IMR-90 (cell line): ENCODE data around the gene CEP170B. TPM values are rescaled to one million over a fixed set of nuclear protein-coding genes. Genes with fewer than 3 reads are reported as not detected.

ENCODE experiments used
- ATAC-seq: fragments of 200-7000 bp; cut with Tn5 transposase; 2 replicates; pipeline ENCODE4 v1.9.1; 2020; ENCODE audit warnings: low read depth, mild to moderate bottlenecking, moderate library complexity
- BruUV-seq: library from RNA; stranded (reverse); fragments of 400-500 nt; replicated peaks from 2 replicates; lab custom pipeline; 2021; lab: Mats Ljungman, UMichigan
- CTCF ChIA-PET: fragments of 300-600 bp; formaldehyde crosslinking; extraction: SDS; loops from one replicate; lab custom pipeline; 2021; ENCODE audit warnings: antibody characterized with exemption; lab: Yijun Ruan, JAX
- POLR2A ChIA-PET: fragments of 300-600 bp; sonication (Branson Sonifier 250); formaldehyde crosslinking; loops from one replicate; lab custom pipeline; 2022; ENCODE audit warnings: antibody characterized with exemption; ENCODE audit not compliant: unreplicated experiment; lab: Charles Lee
- DNase-seq: peaks from one replicate; pipeline ENCODE4 v3.0.0; 2013
- H2AFZ ChIP-seq: replicated peaks from 2 replicates; pipeline ENCODE3; 2013; ENCODE audit warnings: low read length, mild to moderate bottlenecking; ENCODE audit not compliant: poor library complexity
- H2AK5ac ChIP-seq: 2 replicates; pipeline ENCODE4 v1.6.1; 2013; ENCODE audit warnings: low read depth, low read length, inconsistent platforms
- H2AK9ac ChIP-seq: replicated peaks from 2 replicates; pipeline ENCODE3; 2013; ENCODE audit warnings: mild to moderate bottlenecking, low read depth, low read length, moderate library complexity; ENCODE audit not compliant: poor library complexity
- H2BK120ac ChIP-seq: 2 replicates; pipeline ENCODE4 v1.6.1; 2013; ENCODE audit warnings: low read depth, low read length, inconsistent platforms
- H2BK15ac ChIP-seq: 3 replicates; pipeline ENCODE4 v1.6.1; 2013; ENCODE audit warnings: low read depth, low read length, inconsistent platforms
- H2BK20ac ChIP-seq: 2 replicates; pipeline ENCODE4 v1.6.1; 2013; ENCODE audit warnings: low read depth, mild to moderate bottlenecking, inconsistent platforms, low read length, moderate library complexity
- H2BK5ac ChIP-seq: 2 replicates; pipeline ENCODE4 v1.6.1; 2013; ENCODE audit warnings: mild to moderate bottlenecking, low read depth, low read length, inconsistent platforms; ENCODE audit not compliant: poor library complexity, severe bottlenecking
- H3K14ac ChIP-seq: replicated peaks from 2 replicates; pipeline ENCODE4 v1.6.1; 2013; ENCODE audit warnings: low read depth, low read length, inconsistent platforms
- H3K18ac ChIP-seq: 2 replicates; pipeline ENCODE4 v1.6.1; 2013; ENCODE audit warnings: low read depth, low read length, control low read depth
- H3K23ac ChIP-seq: 2 replicates; pipeline ENCODE4 v1.6.1; 2013; ENCODE audit warnings: low read depth, low read length, inconsistent platforms
- H3K27ac ChIP-seq: 2 replicates; pipeline ENCODE4 v1.5.1; 2013; ENCODE audit warnings: mild to moderate bottlenecking, control low read depth, low read length; ENCODE audit not compliant: insufficient read depth
- H3K27me3 ChIP-seq: 2 replicates; pipeline ENCODE4 v1.6.1; 2013; ENCODE audit warnings: low read length; ENCODE audit not compliant: control insufficient read depth, insufficient read depth
- H3K36me3 ChIP-seq: 2 replicates; pipeline ENCODE4 v1.6.1; 2013; ENCODE audit warnings: low read length, mixed read lengths; ENCODE audit not compliant: control insufficient read depth, insufficient read depth
- H3K4ac ChIP-seq: 2 replicates; pipeline ENCODE4 v1.6.1; 2013; ENCODE audit warnings: low read depth, low read length, inconsistent platforms
- H3K4me1 ChIP-seq: 2 replicates; pipeline ENCODE4 v1.6.1; 2013; ENCODE audit warnings: low read length, mixed read lengths; ENCODE audit not compliant: control insufficient read depth, insufficient read depth
- H3K4me2 ChIP-seq: 2 replicates; pipeline ENCODE4 v1.6.1; 2013; ENCODE audit warnings: low read depth, mild to moderate bottlenecking, control low read depth, low read length, moderate library complexity
- H3K4me3 ChIP-seq: 2 replicates; pipeline ENCODE4 v1.5.1; 2013; ENCODE audit warnings: low read depth, mild to moderate bottlenecking, control low read depth, low read length, moderate library complexity; ENCODE audit not compliant: insufficient read depth
- H3K56ac ChIP-seq: 2 replicates; pipeline ENCODE4 v1.6.1; 2013; ENCODE audit warnings: low read length, inconsistent platforms; ENCODE audit not compliant: insufficient read depth; ENCODE audit errors: extremely low read depth
- H3K79me1 ChIP-seq, 2 experiments: 2 replicates each; pipeline ENCODE4 v1.6.1; 2013; ENCODE audit warnings: low read length in 2 of 2, inconsistent platforms in 1 of 2, low read depth in 1 of 2
- H3K9ac ChIP-seq: 2 replicates; pipeline ENCODE4 v1.6.1; 2013; ENCODE audit warnings: low read depth, low read length, control low read depth
- H3K9me1 ChIP-seq: 2 replicates; pipeline ENCODE4 v1.6.1; 2013; ENCODE audit warnings: low read length, inconsistent platforms; ENCODE audit not compliant: insufficient read depth
- H3K9me3 ChIP-seq: 2 replicates; pipeline ENCODE4 v1.6.1; 2013; ENCODE audit warnings: low read length; ENCODE audit not compliant: control insufficient read depth, insufficient read depth
- H4K20me1 ChIP-seq: 2 replicates; pipeline ENCODE4 v1.6.1; 2013; ENCODE audit warnings: low read length, inconsistent platforms; ENCODE audit not compliant: insufficient read depth
- H4K5ac ChIP-seq: 2 replicates; pipeline ENCODE4 v1.6.1; 2013; ENCODE audit warnings: mild to moderate bottlenecking, low read depth, low read length, control low read depth
- H4K8ac ChIP-seq, 2 experiments: 2 replicates each; pipeline ENCODE4 v1.6.1; 2013; ENCODE audit warnings: low read depth in 2 of 2, low read length in 2 of 2, control low read depth in 1 of 2, inconsistent platforms in 1 of 2
- H4K91ac ChIP-seq: 2 replicates; pipeline ENCODE4 v1.6.1; 2013; ENCODE audit warnings: low read depth, low read length, inconsistent platforms; ENCODE audit not compliant: insufficient read depth
- BHLHE40 ChIP-seq: fragments of 150-350 bp; IDR thresholded peaks from 2 replicates; pipeline ENCODE4 v1.6.1; 2016; ENCODE audit warnings: mild to moderate bottlenecking, low read depth, low read length
- FOS ChIP-seq: fragments of 150-350 bp; IDR thresholded peaks from 2 replicates; pipeline ENCODE4 v1.6.1; 2016; ENCODE audit warnings: low read depth, low read length
- MAFK ChIP-seq: IDR thresholded peaks from 2 replicates; pipeline ENCODE4 v1.6.1; 2012; ENCODE audit warnings: low read depth, low read length, improper control_type of control experiment
- RAD21 ChIP-seq: IDR thresholded peaks from 2 replicates; pipeline ENCODE4 v1.6.1; 2012; ENCODE audit warnings: low read length, improper control_type of control experiment
- WGBS, 2 experiments: methylation state at CpG; one replicate each; pipeline versions ENCODE4 v1.1.5 to v1.1.7; 2013; ENCODE audit warnings: missing lambda C conversion rate in 2 of 2; ENCODE audit not compliant: insufficient read length in 1 of 2; ENCODE audit errors: extremely low coverage in 2 of 2; 5-methylcytosine and 5-hydroxymethylcytosine counted together
- dilution Hi-C: fragments of 300-500 bp; cut with HindIII; formaldehyde crosslinking; loops from one replicate; pipeline ENCODE4 v1.14.3; 2018; ENCODE audit warnings: low sequenced_read_pairs; ENCODE audit not compliant: unreplicated experiment
- in situ Hi-C: fragments of 300-500 bp; cut with MboI; formaldehyde crosslinking; loops from 3 replicates; pipeline ENCODE4 v1.14.3; 2019; ENCODE audit warnings: low sequenced_read_pairs, inconsistent platforms, mixed read lengths
- intact Hi-C: fragments of 100-400 bp; cut with micrococcal nuclease; formaldehyde crosslinking; loops from 2 replicates; pipeline ENCODE4 v1.10.0; 2022
- polyA plus RNA-seq, 3 experiments: library from polyadenylated mRNA; depleted of rRNA; stranded (reverse); fragments of >200 nt; gene quantifications; 2 replicates each; pipeline ENCODE4 v1.2.3, GENCODE V29; 2012; ENCODE audit warnings: low replicate concordance in 1 of 3
- total RNA-seq: library from RNA; depleted of rRNA; stranded (reverse); fragments of >200 nt; gene quantifications from 2 replicates; pipeline ENCODE4 v1.2.3, GENCODE V29; 2012
- TF ChIP-seq, protein P1 (sequence below): conservative IDR thresholded peaks from 2 replicates; pipeline ENCODE4 v1.5.1; 2012; ENCODE audit warnings: mild to moderate bottlenecking, low read depth, low read length, improper control_type of control experiment

The CEP170B gene
- total and polyA plus RNA-seq, 2 of the 4 experiments (the other 2 are of a cell fraction), result 3.6 to 13.1 TPM

DNA sequence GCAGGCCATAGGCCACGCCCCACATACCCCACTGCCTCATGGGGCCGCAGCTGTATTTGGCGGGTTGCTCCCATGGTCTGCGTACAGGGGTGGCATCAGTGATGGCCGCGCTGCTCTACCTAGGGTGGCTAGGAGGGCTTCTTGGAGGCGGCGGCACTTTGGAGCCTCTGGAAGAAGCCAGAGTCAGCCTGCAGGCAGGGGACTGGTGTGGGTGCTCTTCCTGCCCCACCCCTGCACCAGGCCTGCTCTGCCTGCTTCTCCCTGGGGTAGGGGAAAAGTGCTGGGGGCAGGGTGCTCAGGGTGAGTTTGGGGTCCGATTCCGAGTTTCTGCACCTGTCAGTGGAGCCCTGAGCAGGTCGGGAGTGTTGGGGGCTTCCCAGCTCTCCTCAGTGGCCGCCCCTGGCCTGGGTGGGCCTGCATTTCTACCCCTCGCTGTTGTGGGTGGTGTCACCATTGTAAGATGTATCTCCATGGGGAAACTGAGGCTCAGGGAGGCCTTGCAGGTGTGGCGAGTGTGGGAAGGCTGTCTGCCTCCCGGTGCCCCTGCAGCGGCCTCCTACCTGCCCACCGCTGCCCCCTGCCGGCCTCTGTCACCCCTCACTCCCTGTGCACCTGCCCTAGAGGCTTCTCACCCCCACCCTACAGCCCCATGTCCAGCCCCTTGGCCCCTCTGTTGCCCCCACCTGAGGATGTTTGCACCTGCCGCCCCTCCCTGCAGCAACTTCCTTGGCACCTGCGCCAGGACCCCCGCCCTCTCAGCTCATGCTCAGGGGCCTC, 5.5 kb downstream of the CEP170B start:
- TF ChIP-seq RAD21 (peak; percentile 34), MAFK (no peak), BHLHE40 (no peak), FOS (no peak)
- TF ChIP-seq, protein P1, sequence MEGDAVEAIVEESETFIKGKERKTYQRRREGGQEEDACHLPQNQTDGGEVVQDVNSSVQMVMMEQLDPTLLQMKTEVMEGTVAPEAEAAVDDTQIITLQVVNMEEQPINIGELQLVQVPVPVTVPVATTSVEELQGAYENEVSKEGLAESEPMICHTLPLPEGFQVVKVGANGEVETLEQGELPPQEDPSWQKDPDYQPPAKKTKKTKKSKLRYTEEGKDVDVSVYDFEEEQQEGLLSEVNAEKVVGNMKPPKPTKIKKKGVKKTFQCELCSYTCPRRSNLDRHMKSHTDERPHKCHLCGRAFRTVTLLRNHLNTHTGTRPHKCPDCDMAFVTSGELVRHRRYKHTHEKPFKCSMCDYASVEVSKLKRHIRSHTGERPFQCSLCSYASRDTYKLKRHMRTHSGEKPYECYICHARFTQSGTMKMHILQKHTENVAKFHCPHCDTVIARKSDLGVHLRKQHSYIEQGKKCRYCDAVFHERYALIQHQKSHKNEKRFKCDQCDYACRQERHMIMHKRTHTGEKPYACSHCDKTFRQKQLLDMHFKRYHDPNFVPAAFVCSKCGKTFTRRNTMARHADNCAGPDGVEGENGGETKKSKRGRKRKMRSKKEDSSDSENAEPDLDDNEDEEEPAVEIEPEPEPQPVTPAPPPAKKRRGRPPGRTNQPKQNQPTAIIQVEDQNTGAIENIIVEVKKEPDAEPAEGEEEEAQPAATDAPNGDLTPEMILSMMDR, result peak; percentile 40
- Histone ChIP-seq H2BK5ac (no peak overlapping the region), H2AK9ac (no peak overlapping the region), H3K56ac (no peak overlapping the region), H3K4me3 (no peak overlapping the region), H3K9ac (no peak overlapping the region), H3K36me3 (peaks cover 5% of the 10 kb centered on the region; the same call in 1 of the 2 replicates), H2BK120ac (no peak overlapping the region), H3K27ac (no peak overlapping the region), H3K14ac (no peak overlapping the region), H3K79me1 (peaks cover 25 to 85% of the 10 kb centered on the region in 2 experiments), H2AFZ (no peak overlapping the region), H3K9me1 (peaks cover 24% of the 10 kb centered on the region), H4K5ac (no peak overlapping the region), H3K4ac (no peak overlapping the region), H3K23ac (no peak overlapping the region), H4K20me1 (peaks cover 86% of the 10 kb centered on the region), H3K27me3 (no peaks in the 10 kb centered on the region), H3K4me2 (no peak overlapping the region), H4K91ac (no peak overlapping the region), H2AK5ac (no peak overlapping the region), H3K18ac (no peak overlapping the region), H2BK20ac (no peak overlapping the region), H2BK15ac (no peak overlapping the region), H4K8ac (no peak overlapping the region), H3K4me1 (peaks cover 18% of the 10 kb centered on the region), H3K9me3 (no peaks in the 10 kb centered on the region)
- WGBS, 2 experiments, result 79% methylated on average over 2 of the region's 21 CpGs; no CpG with 5 or more reads in 1 of the 2 experiments
- ATAC-seq (no peak), DNase-seq (no peak)
- intact Hi-C loops, result no loop called here
- POLR2A ChIA-PET, result no interaction called here
- in situ Hi-C loops, result no loop called here
- no TSS peak for BruUV-seq
- CTCF ChIA-PET, result no interaction called here
- dilution Hi-C loops, result no loop called here
